ENCODE data around the gene BAHCC1.
A peak's percentile ranks its signal among the peaks of the same experiment; 100 is the strongest.
"Not testable (repeated sequence)": the region's sequence is repeated elsewhere in the genome, so short reads cannot be mapped to it uniquely, and the experiment has no call there.

BAHCC1 gene

GRCh38 chr17:81414756-81415516, 19.7 kb downstream of the BAHCC1 start:
- DNase-seq, result peak in 2 of 3 experiments; percentile 69 to 80

DNA sequence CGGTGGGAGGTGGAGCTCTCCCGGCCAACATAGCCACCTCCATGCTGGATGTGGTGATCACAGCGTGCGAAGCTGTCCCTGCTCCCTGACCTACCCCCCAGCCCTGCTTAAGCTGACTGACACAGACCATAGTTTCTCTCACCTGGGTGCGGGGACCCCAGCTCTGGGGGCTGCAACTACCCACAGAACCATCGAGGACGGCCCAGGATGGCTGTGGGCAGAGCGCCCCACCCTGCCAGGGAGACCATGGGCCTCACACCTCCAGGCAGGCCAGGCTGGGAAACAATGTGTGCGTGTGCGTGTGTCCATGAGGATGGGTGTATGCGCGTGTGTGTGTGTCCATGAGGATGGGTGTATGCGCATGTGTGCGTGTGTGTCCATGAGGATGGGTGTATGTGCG, 20.4 kb downstream of the BAHCC1 start:
- DNase-seq, result no peak

- DNase-seq, result peak in 1 of 3 experiments; percentile 56
Measured at GRCh38 chr17:81416612-81417011, 21.4 kb downstream of the BAHCC1 start.

DNA sequence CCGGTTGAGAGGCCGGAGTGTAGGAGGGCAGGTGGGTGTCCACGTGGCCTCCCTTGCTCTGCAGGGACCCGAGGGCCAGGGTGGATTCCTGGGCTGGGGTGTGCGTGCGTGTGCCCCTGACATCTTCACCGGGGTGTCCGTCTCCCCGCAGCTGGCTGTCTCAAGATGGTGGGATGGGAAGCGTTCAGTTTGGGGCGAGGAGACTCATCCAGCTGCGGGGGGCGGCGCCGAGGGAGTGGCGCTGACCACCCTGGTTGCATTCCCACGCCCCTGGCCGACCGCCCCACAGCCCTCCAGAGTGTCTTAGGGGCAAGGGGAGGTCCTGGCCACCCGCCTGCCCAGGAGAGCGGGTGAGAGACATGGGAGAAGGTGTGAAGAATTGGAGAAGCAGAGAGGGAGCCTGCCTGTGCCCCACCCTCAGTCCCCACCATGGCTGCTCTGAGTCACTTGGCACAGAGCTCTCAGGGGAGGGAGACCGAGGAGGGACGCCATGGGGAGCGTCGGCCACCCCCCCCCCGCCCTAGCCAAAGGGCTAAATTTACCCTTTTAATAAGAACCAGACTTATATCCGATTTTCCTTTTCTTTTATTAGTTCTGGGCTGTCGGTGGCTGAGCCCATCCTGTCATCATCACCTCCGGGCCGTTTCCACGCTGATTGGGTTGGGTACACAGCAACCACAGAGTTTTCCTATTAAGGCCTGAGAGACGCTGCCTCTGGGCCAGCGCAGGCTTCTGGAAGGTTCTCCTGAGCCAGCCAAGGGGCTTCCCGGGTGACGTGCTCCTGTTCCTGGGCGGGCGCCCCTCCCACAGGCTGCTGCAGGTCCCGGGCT, 22.0 kb downstream of the BAHCC1 start:
- DNase-seq, result no peak

DNA sequence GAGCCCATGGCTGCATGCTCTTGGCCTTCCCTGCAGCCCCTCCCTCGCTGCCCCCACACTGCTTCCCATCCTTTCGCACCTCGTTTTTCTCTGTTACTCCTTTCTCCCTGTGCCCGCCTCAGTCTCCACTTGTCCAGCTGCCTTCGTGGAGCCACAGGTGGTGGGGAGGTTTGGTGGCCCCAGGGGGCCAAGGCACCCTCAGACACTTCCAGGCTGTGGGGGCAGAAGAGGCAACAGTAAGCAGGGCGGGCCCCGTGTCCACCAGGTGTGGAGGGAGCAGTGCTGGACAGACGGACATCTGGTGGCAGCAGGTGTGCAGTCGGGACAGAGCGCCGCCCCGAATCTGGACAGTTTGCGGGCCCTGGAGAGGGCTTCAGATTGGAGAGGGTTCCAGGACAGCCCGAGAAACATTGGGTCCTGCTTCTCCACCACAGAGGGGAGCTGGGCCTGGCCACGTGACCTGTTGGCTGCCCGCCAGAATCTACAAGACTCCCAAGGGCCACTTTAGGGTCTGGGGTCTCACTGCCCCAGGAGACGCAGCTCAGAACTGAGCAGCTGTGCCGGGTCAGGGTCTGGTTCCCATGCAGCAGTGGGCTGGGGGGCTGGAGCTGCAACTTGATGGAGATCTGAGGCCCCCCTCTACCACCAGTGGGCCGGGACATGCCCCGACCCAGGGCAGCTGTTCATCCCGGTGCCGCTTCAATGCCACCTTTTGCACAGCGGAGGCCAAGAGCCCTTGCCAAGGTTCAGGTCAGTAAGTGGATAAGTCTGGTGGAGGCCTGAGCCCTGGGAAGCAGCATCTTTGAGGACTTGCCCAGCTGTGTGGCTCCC, 22.8 kb downstream of the BAHCC1 start:
- DNase-seq, result no peak

GRCh38 chr17:81418710-81419318, 23.6 kb downstream of the BAHCC1 start:
- DNase-seq, result peak in 1 of 3 experiments; percentile 71

- peak; percentile 88 to 92 (median 92) for DNase-seq
Measured at GRCh38 chr17:81419319-81419885, 24.1 kb downstream of the BAHCC1 start.

DNA sequence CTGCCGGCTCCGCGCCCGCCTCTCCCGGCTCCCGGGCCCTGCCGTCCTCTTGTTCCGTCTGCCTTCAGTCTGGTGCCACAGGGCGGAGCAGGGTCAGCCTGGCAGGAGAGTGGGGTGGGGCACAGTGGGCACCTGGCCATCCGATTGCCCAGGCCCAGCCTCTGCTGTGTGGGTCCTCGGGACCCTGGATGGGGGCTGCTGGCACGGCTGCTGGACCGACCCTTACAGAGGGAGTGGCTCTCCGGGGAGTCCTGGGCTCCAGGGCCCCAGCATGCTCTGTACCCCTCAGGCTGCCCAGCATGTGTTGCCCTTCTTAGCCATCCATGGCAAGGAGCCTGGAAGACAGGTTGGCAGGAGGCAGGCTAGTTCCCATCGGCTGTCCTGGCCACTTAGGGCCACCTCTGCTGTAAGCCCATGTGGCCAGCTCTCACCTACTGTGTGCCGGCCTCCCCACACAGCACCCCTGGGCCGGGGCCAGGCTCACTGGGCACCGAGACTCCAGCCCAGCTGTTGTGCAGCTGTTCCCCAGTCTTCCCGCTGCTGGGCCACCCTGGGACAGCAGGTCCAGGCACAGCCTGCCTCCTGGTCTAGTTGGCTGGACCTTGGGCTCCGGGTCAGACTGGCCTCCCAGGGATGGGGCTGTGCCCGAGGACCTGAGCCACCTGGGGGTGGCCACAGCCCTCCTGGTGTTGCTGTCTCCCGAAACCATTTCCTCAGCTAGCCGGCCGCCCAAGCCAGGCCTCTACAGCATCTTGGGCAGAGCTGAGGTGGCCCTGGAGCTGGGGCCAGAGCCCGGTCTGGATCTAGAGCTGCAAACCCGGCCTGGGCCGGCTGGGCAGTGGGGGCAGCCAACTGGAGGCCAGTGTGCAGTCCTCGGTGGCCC, 24.9 kb downstream of the BAHCC1 start:
- DNase-seq, result no peak

GRCh38 chr17:81420769-81421462, 25.7 kb downstream of the BAHCC1 start:
- DNase-seq, result no peak

GRCh38 chr17:81422776-81423697, 27.8 kb downstream of the BAHCC1 start:
- no peak for DNase-seq

DNA sequence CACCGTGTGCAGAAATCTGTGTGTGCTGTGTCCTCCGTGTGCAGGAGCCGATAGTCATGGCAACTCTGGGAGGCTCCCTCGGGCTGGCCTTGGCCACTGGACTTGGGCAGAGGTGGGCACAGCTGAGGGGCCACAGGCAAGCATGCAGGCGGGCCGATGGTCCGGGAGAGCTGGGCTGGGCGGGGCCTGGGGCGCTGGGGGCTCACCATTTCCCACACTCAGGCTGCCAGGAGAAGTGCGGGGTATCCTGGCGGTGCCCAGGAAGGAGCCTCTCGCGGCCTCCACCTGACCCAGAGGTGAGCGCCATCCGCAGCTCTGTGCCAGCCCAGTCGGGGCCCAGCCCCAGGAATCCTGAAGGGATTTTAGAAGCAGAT, 28.4 kb downstream of the BAHCC1 start:
- no peak for DNase-seq

GRCh38 chr17:81424151-81425017, 29.1 kb downstream of the BAHCC1 start:
- no peak for DNase-seq

DNA sequence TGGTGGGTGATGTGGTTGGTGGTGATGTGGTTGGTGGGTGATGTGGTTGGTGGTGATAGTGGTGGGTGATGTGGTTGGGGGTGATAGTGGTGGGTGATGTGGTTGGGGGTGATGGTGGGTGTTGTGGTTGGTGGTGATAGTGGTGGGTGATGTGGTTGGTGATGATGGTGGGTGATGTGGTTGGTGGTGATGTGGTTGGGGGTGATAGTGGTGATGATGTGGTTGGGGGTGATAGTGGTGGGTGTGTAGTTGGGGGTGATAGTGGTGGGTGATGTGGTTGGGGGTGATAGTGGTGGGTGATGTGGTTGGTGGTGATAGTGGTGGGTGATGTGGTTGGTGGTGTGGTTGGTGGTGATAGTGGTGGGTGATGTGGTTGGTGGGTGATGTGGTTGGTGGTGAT, 29.8 kb downstream of the BAHCC1 start:
- DNase-seq, result not testable (repeated sequence)

- DNase-seq, result not testable (repeated sequence)
Measured at GRCh38 chr17:81425716-81426392, 30.6 kb downstream of the BAHCC1 start.

DNA sequence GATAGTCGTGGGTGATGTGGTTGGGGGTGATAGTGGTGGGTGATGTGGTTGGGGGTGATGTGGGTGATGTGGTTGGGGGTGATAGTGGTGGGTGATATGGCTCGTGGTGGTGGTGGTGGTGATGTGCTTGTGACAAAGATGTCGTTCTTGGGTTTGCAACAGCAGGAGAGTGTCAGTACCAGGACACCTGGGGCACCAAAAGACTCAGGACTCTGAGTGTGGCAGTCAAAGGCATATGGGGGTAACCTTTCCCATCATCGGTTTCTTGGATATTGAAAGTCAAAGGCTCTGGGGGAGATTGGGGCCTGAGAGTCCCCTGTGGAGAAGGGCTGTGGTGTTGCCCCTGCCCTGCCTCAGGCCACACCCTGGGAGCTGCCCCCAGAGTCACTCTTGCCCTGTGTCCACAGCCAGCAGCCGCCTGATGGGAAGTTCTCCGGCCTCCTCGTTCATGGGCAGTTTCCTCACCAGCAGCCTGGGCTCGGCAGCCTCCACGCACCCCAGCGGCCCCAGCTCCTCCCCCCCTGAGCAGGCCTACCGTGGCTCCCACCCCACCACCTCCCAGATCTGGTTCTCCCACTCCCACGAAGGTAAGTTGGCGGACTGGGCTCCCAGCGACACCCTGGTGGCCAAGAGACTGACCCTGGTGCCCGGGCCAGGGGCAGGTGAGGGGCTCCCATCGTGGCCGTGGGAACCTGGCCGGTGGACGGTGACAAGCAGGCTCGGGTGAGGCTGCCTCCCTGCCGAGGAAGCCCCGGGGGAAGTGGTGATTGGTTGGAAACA, 31.3 kb downstream of the BAHCC1 start:
- no peak for DNase-seq

DNA sequence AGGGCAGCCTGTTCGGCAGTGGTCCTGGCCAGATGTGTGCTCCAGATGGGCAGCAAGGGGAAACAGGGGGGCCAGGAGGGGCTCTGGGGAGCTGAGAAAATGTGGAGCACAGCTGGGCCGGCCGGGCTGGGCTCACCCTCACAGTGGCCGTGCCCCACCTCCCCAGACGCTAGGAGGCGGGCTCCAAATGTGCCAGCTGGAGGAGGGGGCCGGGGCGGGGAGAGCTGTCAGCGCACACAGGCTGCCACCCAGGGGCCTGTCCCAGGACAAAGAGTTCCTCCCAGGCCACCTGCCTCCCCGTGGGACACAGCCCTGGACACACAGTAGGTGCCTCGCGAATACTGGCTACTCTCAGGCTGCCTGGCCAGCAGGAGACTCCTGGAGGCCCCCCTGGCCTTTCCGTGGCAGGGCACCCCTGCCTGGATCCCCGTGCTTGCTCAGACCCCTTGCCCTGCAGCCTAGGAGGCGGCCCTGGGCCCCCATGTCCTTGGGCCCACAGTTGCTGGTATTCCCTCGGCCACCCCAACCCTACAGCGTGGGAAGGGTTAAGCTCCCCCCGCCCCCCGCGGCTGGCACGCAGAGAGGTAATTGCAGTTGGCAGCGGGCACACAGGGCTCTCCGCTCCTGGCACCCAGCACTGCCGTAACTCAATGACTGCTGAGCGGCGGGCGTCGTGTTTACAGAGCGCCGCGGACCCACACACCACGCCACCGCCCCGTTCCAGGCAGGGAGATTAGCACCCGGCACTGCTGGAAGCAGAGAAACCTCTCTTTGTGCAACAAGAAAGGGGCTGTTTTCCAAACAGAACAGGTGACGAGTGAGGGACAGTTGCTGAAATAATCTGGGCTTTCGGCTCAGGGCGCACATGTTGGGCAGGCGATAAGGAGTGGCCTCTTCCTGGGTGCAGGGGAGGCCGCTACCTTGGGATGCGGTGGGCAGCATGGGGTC, 32.2 kb downstream of the BAHCC1 start:
- DNase-seq, result peak in 2 of 3 experiments; percentile 77 to 86
